Suprapubic skin (tissue), 4 donors: Measurements from ENCODE around the gene GREM2.

Experiments
- POLR2A ChIP-seq, 2 donors: fragments of 450-650 bp; IDR thresholded peaks; one replicate each; pipeline ENCODE4 v1.6.1; 2017; ENCODE audit warnings: antibody characterized with exemption in 2 of 2, mild to moderate bottlenecking in 2 of 2, moderate library complexity in 2 of 2
- POLR2AphosphoS5 ChIP-seq, 3 donors: sonication (generic); formaldehyde crosslinking; IDR thresholded peaks; one replicate each; pipeline ENCODE4 v1.6.1; 2017; ENCODE audit warnings: antibody characterized with exemption in 3 of 3
- TF ChIP-seq, protein P1 (sequence below), 2 donors: fragments of 200-600 bp in 1 of 2; fragments of 450-650 bp in 1 of 2; sonication (generic) in 1 of 2; IDR thresholded peaks; one replicate each; pipeline ENCODE4 v1.5.1; 2016 to 2019; ENCODE audit warnings: antibody characterized with exemption in 2 of 2, mild to moderate bottlenecking in 1 of 2, moderate library complexity in 1 of 2

DNA sequence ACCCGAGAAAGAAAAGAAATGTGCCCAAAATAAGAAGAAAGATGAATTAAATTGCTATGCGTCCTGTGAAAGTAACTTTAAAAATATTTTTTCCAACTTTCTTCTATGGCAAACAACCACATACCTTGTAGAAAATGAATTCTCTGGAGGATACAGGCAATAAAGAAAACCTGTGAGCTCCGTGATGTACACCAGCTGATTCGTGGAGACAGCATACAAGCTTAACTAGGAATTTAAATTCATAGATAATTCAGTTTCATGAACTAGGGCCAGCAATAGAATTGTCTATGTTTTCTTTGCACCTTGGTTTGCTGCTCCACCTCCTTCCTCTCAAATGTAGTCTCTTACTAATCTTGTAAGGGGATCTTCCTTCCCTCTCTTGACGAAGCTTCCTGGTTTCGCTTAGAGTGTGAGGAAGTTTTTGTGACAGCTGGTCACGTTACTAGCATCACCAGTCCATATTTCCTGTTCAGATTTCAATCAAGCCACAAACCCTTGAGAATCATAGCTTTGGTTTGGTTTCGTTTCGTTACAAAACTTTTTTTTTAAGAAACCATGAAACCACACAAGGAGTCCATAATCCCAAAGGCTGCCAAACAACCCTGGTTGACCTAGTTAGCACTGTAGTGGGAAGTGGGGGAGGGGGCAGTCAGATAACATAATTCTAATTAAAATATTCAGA, 35.8 kb downstream of the GREM2 start:
- no peak for TF ChIP-seq POLR2AphosphoS5 (IDR thresholded peaks at IDR 0.05)
- TF ChIP-seq, protein P1, sequence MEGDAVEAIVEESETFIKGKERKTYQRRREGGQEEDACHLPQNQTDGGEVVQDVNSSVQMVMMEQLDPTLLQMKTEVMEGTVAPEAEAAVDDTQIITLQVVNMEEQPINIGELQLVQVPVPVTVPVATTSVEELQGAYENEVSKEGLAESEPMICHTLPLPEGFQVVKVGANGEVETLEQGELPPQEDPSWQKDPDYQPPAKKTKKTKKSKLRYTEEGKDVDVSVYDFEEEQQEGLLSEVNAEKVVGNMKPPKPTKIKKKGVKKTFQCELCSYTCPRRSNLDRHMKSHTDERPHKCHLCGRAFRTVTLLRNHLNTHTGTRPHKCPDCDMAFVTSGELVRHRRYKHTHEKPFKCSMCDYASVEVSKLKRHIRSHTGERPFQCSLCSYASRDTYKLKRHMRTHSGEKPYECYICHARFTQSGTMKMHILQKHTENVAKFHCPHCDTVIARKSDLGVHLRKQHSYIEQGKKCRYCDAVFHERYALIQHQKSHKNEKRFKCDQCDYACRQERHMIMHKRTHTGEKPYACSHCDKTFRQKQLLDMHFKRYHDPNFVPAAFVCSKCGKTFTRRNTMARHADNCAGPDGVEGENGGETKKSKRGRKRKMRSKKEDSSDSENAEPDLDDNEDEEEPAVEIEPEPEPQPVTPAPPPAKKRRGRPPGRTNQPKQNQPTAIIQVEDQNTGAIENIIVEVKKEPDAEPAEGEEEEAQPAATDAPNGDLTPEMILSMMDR (IDR thresholded peaks at IDR 0.05): no peak
- TF ChIP-seq POLR2A (IDR thresholded peaks at IDR 0.05): no peak
